CD4-positive, alpha-beta T cell treated with Interleukin-4 for 1 hour (primary cell): Measurements from ENCODE around the gene LYZL1.
"Not testable (repeated sequence)": the region's sequence is repeated elsewhere in the genome, so short reads cannot be mapped to it uniquely, and the experiment has no call there.

Source experiments
- DNase-seq, 2 donors: peaks; one replicate each; pipeline ENCODE4 v3.0.0-alpha.2; 2020 to 2022

Gene LYZL1

DNA sequence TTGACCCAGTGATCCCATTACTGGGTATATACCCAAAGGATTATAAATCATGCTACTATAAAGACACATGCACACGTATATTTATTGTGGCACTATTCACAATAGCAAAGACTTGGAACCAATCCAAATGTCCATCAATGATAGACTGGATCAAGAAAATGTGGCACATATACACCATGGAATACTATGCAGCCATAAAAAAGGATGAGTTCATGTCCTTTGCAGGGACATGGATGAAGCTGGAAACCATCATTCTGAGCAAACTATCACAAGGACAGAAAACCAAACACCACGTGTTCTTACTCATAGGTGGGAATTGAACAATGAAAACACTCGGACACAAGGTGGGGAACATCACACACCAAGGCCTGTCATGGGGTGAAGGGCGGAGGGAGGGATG, 48.7 kb downstream of the LYZL1 start:
- DNase-seq: not testable (repeated sequence)

- DNase-seq: no peak
Measured at GRCh38 chr10:29343607-29344038, 54.8 kb downstream of the LYZL1 start.

GRCh38 chr10:29344073-29344820, 55.4 kb downstream of the LYZL1 start:
- no peak for DNase-seq

GRCh38 chr10:29345144-29345909, 56.5 kb downstream of the LYZL1 start:
- no peak for DNase-seq

GRCh38 chr10:29345910-29346209, 57.0 kb downstream of the LYZL1 start:
- DNase-seq: no peak

DNA sequence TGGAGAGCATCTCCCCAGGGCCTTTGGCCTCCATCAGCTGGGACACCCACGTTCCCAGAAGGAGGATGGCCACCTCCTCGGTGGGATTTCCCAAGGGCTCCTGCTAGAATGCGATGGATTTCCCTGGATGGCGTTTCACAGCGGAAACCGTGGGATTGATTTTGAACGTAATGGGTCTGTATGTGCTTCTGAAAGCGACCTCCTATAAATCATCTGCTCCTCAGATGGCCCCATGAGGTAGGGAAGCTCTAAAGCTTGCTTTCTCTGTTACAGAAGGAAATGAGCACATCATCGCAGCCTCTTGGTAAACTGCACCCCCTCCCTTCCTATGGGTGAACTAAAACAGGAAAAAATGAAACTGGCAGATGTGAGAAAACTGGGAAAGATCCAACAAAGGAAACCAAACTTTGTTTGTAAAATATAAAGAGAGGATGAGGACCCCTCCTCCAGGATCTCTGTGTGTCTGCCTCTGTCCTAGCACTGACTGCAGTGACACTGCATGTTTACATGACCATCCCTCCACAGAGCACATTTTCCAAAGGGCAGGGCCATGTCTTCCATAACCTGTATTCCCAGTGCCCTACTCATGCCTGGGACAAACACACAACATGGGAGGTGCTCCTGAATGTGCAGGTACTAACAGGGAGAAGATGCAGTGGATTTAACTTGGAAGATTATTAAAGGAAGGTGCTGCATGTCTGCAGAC, 57.6 kb downstream of the LYZL1 start:
- DNase-seq: no peak

DNA sequence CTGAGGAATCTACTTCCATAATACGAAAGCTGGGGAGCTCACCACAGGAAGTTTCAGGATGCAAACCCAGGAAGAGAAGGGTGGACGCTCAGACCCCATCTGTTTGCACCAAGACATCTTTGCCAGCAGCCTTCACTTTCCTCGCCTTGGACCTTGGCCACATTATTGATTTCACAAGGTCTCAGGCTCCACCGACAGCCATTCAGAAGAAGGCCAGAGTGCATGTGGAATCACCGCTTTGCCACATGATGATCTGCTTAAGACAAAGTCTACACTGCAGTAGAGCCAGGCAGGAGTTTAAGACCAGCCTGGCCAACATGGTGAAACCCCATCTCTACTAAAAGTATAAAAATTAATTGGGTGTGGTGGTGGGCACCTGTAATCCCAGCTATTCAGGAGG, 60.0 kb downstream of the LYZL1 start:
- DNase-seq: no peak

DNA sequence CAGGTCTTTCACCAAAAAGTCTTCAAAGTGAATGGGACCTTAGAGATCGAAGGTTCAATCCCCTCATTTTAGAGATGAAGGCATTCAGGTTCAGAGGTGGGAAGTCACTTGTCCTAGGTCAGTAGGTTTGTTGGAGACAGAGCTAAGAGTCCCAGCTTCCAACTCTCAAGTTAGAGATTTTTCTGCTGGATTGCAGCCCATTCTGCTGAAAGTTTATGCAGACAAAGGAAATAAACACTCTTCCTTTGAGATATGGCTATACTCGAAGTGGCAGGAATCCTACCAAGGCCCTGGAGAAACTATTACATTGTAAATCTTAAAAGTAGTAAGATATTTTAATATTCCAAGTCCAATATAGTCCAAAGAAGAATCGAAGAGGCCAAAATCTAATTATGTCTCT, 64.4 kb downstream of the LYZL1 start:
- DNase-seq: no peak

GRCh38 chr10:29353887-29354561, 65.2 kb downstream of the LYZL1 start:
- DNase-seq: no peak

GRCh38 chr10:29355411-29355991, 66.6 kb downstream of the LYZL1 start:
- no peak for DNase-seq

- no peak for DNase-seq
Measured at GRCh38 chr10:29356931-29357330, 68.1 kb downstream of the LYZL1 start.

DNA sequence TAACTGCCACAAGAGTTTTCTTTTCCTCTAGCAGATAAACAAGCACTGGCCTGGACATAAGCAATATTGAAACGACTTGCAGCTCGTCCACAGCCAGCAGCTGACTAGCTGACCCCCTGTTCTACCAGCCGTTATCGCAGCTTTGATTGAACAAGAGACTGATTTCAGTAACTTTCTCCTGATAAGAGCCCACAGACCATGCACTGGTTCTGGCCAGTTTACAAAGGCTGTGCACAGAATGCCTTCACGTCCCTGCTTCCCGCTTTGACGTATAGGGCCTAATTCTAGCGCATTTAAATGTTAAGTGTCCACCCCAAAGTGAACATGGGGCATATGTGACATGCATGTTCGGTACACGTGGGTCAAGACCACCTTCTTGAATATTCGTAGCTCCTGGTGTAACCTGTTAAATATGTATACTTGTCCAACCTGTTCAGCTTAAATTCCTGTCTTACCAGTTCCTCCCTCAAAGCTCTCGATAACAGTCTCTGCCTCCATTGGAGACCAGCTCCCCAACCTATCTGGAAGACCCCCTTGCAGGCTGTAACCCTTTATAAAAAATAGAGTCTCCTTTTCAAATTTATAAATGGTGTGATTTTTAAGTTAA, 69.2 kb downstream of the LYZL1 start:
- no peak for DNase-seq

DNA sequence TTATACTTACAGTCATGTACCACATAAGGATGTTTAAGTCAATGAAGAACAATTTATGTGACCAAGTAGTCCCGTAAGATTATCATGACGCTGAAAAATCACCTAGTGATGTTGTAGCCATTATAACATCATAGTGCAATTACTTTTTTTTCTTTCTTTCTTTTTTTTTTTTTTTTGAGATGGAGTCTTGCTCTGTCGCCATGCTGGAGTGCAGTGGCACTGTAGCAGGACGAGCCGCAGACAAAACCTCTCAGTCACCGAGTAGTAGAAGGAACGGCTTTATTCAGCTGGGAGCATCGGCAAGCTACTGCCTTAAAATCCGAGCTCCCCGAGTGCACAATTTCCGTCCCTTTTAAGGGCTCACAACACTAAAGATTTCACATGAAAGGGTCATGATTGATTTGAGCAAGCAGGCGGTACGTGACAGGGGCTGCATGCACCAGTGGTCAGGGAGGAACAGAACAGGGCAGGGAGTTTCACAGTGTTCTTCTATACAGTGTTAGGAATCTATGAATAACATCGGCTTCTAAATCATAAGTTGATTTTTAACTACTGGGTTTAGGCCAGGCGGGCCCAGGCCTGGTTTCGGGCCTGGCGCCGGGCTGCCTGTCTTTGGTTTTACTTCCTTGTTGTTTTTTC, 71.5 kb downstream of the LYZL1 start:
- DNase-seq: not testable (repeated sequence)
